SU-DHL-6 (cell line): ENCODE results near the gene ZNF300.

ENCODE experiments used
- CTCF ChIP-seq: fragments of 200-600 bp; sonication (generic); IDR thresholded peaks from one replicate; pipeline ENCODE4 v1.5.1; 2017; ENCODE audit warnings: antibody characterized with exemption, mild to moderate bottlenecking, low read length, moderate library complexity; ENCODE audit not compliant: insufficient read depth, poor library complexity, severe bottlenecking
- EZH2phosphoT487 ChIP-seq: fragments of 200-600 bp; sonication (generic), shearing (Covaris generic); conservative IDR thresholded peaks from 2 replicates; pipeline ENCODE4 v1.6.1; 2018; ENCODE audit warnings: mild to moderate bottlenecking, antibody characterized with exemption, low read length, moderate library complexity, mixed read lengths

DNA sequence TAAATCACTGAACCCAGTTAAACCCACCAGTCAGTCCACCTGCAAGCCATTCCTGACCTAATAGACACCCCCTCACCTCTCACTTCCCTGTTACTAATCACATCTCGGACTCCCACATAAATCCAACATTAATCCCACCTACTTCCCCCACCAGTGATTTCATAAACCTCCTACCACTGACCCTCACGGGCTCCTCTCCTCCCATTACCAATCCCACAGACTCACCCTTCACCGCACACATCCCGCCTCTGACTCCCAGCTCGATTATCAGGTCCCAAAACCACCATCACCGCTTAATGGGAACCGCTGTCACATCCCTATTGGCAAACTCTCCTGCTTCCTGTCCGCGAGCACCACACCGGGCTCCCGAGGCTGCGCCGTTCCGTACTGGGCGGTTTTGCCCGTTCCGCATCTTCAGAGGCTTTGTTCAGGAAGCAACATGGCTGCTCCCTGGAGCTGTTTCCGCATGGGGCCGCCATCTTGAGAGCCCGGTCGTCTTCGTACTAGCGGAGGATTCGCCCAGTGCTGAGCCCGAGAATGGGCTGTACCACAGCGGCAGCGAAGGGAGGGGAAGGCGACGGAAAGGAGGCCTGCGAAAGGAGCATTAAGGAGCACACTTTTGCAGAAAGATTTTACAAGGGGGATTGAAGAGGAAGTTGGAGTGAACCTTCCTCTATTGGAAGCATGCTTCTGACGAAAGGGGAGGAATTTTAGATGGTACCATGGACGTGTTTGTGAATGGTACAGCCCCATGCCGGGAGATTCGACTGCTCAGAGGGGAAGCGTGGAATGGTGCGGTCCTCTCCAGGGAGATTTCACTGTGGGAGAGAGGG is at the start of gene ZNF300:
- TF ChIP-seq CTCF, result no peak
- no peak for TF ChIP-seq EZH2phosphoT487
